WTC11 (cell line): ENCODE results near the gene ZNF107. TPM values are rescaled to one million over a fixed set of nuclear protein-coding genes. Genes with fewer than 3 reads are reported as not detected.
"Not testable (repeated sequence)": the region's sequence is repeated elsewhere in the genome, so short reads cannot be mapped to it uniquely, and the experiment has no call there.

Experiments
- ATAC-seq: fragments of 200-7000 bp; cut with Tn5 transposase; 2 replicates; pipeline ENCODE4 v1.10.0; 2021; ENCODE audit warnings: mild to moderate bottlenecking, moderate library complexity
- CTCF ChIA-PET: fragments of 300-600 bp; sonication (Branson Sonifier 250); formaldehyde crosslinking; loops from one replicate; lab custom pipeline; 2021; ENCODE audit warnings: antibody characterized with exemption; lab: Charles Lee
- POLR2A ChIA-PET: fragments of 350-600 bp; sonication (Branson Sonifier 250); formaldehyde crosslinking; loops from one replicate; lab custom pipeline; 2021; ENCODE audit warnings: antibody characterized with exemption; lab: Charles Lee
- DNase-seq: peaks from one replicate; pipeline ENCODE4 v3.0.0; 2021; ENCODE audit warnings: low spot score
- H3K27ac Mint-ChIP-seq: 2 replicates; pipeline ENCODE4 v1.8.0; 2021; ENCODE audit warnings: mixed read lengths
- H3K27me3 Mint-ChIP-seq: 2 replicates; pipeline ENCODE4 v1.8.0; 2021; ENCODE audit warnings: low read depth, mild to moderate bottlenecking, moderate library complexity, mixed read lengths
- H3K36me3 Mint-ChIP-seq: 2 replicates; pipeline ENCODE4 v1.8.0; 2021; ENCODE audit warnings: mixed read lengths
- H3K4me1 Mint-ChIP-seq: 2 replicates; pipeline ENCODE4 v1.8.0; 2022; ENCODE audit warnings: mixed read lengths
- H3K4me3 Mint-ChIP-seq: 2 replicates; pipeline ENCODE4 v1.8.0; 2021; ENCODE audit warnings: mild to moderate bottlenecking, moderate library complexity, mixed read lengths
- H3K9me3 Mint-ChIP-seq: 2 replicates; pipeline ENCODE4 v1.8.0; 2021; ENCODE audit warnings: mixed read lengths
- ATF1 ChIP-seq: sonication (generic); formaldehyde crosslinking; IDR thresholded peaks from 2 replicates; pipeline ENCODE4 v1.8.1; 2023; ENCODE audit warnings: mild to moderate bottlenecking, moderate library complexity, missing genetic modification reagents
- ELF4 ChIP-seq: sonication (generic); formaldehyde crosslinking; IDR thresholded peaks from 2 replicates; pipeline ENCODE4 v1.8.1; 2022; ENCODE audit warnings: low read depth, mild to moderate bottlenecking, moderate library complexity, missing genetic modification reagents
- ESRRA ChIP-seq: sonication (generic); formaldehyde crosslinking; IDR thresholded peaks from 2 replicates; pipeline ENCODE4 v1.8.1; 2022; ENCODE audit warnings: mild to moderate bottlenecking, missing genetic modification reagents, borderline replicate concordance
- MXD4 ChIP-seq: fragments of 250-450 bp; sonication (Bioruptor Pico); IDR thresholded peaks from 2 replicates; pipeline ENCODE4 v1.8.0; 2021; ENCODE audit warnings: mild to moderate bottlenecking, moderate library complexity, borderline replicate concordance
- NR2C2 ChIP-seq: sonication (generic); formaldehyde crosslinking; IDR thresholded peaks from 2 replicates; pipeline ENCODE4 v1.8.0; 2022; ENCODE audit warnings: mild to moderate bottlenecking, missing genetic modification reagents
- OVOL2 ChIP-seq: fragments of 250-450 bp; sonication (Bioruptor Pico); IDR thresholded peaks from 2 replicates; pipeline ENCODE4 v1.9.0; 2021; ENCODE audit warnings: mild to moderate bottlenecking, borderline replicate concordance
- PRDM15 ChIP-seq: sonication (generic); formaldehyde crosslinking; IDR thresholded peaks from 2 replicates; pipeline ENCODE4 v1.8.0; 2022; ENCODE audit warnings: missing genetic modification reagents
- SMAD3 ChIP-seq: sonication (generic); formaldehyde crosslinking; IDR thresholded peaks from 2 replicates; pipeline ENCODE4 v1.8.0; 2022; ENCODE audit warnings: missing genetic modification reagents, mild to moderate bottlenecking, borderline replicate concordance
- SMAD4 ChIP-seq: sonication (generic); formaldehyde crosslinking; IDR thresholded peaks from 2 replicates; pipeline ENCODE4 v1.8.0; 2022; ENCODE audit warnings: mild to moderate bottlenecking, missing genetic modification reagents
- SP1 ChIP-seq: sonication (generic); formaldehyde crosslinking; conservative IDR thresholded peaks from 2 replicates; pipeline ENCODE4 v1.8.1; 2022; ENCODE audit warnings: missing genetic modification reagents
- TEAD4 ChIP-seq: sonication (generic); formaldehyde crosslinking; IDR thresholded peaks from 2 replicates; pipeline ENCODE4 v1.8.0; 2022; ENCODE audit warnings: mild to moderate bottlenecking, missing genetic modification reagents
- USF2 ChIP-seq: sonication (generic); formaldehyde crosslinking; IDR thresholded peaks from 2 replicates; pipeline ENCODE4 v1.8.1; 2023; ENCODE audit warnings: mild to moderate bottlenecking, missing genetic modification reagents, moderate library complexity
- ZNF671 ChIP-seq: fragments of 250-450 bp; sonication (Bioruptor Pico); IDR thresholded peaks from 2 replicates; pipeline ENCODE4 v1.8.0; 2021; ENCODE audit warnings: mild to moderate bottlenecking
- total RNA-seq: library from RNA; stranded (reverse); gene quantifications from 3 replicates; pipeline ENCODE4 v1.2.3, GENCODE V29; 2021
- TF ChIP-seq, protein P1 (sequence below): sonication (generic); formaldehyde crosslinking; conservative IDR thresholded peaks from 2 replicates; pipeline ENCODE4 v1.8.1; 2022; ENCODE audit warnings: mild to moderate bottlenecking, missing genetic modification reagents
- TF ChIP-seq, protein P2 (sequence below): sonication (generic); formaldehyde crosslinking; IDR thresholded peaks from 2 replicates; pipeline ENCODE4 v1.8.1; 2023; ENCODE audit warnings: mild to moderate bottlenecking, missing genetic modification reagents

The ZNF107 gene
- total RNA-seq, 1 experiment from 2014 or later = 14.7 TPM

DNA sequence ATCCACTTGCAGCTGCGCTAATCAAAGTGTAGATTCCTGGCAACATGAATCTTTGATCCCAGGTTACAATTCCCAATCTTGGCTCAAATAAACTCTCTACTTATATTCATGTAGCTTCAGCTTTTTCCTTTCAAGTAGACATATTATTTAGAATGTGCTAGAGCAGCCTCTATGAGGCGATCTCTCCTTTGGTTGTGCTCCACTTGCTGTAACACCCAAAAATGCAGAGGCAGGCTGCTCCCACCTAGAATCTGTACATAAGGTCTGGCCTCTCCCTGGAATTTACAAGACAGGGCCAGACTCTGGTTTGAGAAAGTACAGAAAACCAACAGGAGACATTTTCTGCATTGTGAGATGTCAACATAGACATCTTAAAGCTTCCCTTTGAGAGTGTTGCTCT, 23.1 kb downstream of the ZNF107 start (continued):
- no peak for TF ChIP-seq OVOL2 (CRISPR knock-in tag)
- TF ChIP-seq, protein P1, sequence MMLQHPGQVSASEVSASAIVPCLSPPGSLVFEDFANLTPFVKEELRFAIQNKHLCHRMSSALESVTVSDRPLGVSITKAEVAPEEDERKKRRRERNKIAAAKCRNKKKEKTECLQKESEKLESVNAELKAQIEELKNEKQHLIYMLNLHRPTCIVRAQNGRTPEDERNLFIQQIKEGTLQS (CRISPR knock-in tag) = no peak
- no peak for TF ChIP-seq SMAD3 (CRISPR knock-in tag)
- TF ChIP-seq, protein P2, sequence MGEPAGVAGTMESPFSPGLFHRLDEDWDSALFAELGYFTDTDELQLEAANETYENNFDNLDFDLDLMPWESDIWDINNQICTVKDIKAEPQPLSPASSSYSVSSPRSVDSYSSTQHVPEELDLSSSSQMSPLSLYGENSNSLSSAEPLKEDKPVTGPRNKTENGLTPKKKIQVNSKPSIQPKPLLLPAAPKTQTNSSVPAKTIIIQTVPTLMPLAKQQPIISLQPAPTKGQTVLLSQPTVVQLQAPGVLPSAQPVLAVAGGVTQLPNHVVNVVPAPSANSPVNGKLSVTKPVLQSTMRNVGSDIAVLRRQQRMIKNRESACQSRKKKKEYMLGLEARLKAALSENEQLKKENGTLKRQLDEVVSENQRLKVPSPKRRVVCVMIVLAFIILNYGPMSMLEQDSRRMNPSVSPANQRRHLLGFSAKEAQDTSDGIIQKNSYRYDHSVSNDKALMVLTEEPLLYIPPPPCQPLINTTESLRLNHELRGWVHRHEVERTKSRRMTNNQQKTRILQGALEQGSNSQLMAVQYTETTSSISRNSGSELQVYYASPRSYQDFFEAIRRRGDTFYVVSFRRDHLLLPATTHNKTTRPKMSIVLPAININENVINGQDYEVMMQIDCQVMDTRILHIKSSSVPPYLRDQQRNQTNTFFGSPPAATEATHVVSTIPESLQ (CRISPR knock-in tag) = no peak

DNA sequence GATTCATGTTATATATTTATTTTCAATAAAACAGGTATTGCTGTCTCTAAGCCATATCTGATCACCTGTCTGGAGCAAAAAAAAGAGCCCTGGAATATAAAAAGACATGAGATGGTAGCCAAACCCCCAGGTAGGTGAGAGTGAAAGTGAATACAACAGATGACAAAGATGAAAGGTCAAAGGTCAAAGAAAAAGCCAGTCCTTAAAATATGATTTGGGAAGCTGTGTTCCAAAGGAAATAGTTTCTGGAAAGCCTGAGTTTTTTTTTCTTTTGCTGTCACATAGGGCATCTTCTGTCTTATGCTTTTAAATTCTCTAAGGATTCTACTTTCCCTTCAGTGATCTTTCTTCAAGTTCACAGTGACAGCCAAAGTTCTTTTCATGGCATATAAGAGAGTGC, 25.9 kb downstream of the ZNF107 start:
- no peak for ATAC-seq
- H3K4me3 Mint-ChIP-seq = no peak overlapping the region
- peaks cover 54% of the 10 kb centered on the region for H3K36me3 Mint-ChIP-seq
- DNase-seq = no peak
- H3K9me3 Mint-ChIP-seq = peaks cover 22% of the 10 kb centered on the region
- H3K4me1 Mint-ChIP-seq = no peaks in the 10 kb centered on the region
- ChIA-PET POLR2A (no interaction called here), CTCF (no interaction called here)
- H3K27me3 Mint-ChIP-seq = no peaks in the 10 kb centered on the region
- no peak for TF ChIP-seq SP1 (CRISPR knock-in tag)
- no peak for TF ChIP-seq MXD4
- no peak for TF ChIP-seq ZNF671 (CRISPR knock-in tag)
- no peak overlapping the region for H3K27ac Mint-ChIP-seq

DNA sequence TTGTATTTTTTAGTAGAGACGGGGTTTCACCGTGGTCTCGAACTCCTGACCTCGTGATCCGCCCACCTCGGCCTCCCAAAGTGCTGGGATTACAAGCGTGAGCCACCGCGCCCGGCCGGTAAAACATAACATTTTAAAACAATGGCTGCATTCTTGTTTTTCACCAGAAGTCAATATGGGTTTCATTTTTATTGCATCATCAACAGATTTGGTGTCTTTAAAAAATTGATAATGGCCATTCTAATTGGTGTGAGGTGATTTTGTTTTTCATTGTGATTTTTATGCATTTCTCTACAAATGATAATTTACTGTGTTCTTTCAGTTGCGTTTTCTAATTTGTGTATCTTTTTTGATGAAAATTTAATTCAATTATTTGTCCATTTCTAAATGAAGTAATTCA, 31.9 kb downstream of the ZNF107 start:
- POLR2A ChIA-PET, H3K27me3 Mint-ChIP-seq, H3K4me1 Mint-ChIP-seq, CTCF ChIA-PET, ATAC-seq, H3K4me3 Mint-ChIP-seq, DNase-seq, H3K27ac Mint-ChIP-seq: not testable (repeated sequence)
- Mint-ChIP-seq H3K36me3 (peaks cover 57% of the 10 kb centered on the region), H3K9me3 (peaks cover 31% of the 10 kb centered on the region)

GRCh38 chr7:64706625-64707292, 40.8 kb downstream of the ZNF107 start:
- no peak overlapping the region for H3K4me3 Mint-ChIP-seq
- TF ChIP-seq ESRRA (CRISPR knock-in tag) (no peak), ELF4 (no peak), TEAD4 (CRISPR knock-in tag) (no peak), USF2 (CRISPR knock-in tag) (no peak), SMAD4 (CRISPR knock-in tag) (no peak), NR2C2 (CRISPR knock-in tag) (no peak), ATF1 (CRISPR knock-in tag) (no peak), PRDM15 (CRISPR knock-in tag) (no peak)
- TF ChIP-seq, all 79 proteins: peak for 0

GRCh38 chr7:64717896-64718295, 52.0 kb downstream of the ZNF107 start:
- POLR2A ChIA-PET, CTCF ChIA-PET, DNase-seq, H3K4me1 Mint-ChIP-seq, H3K27me3 Mint-ChIP-seq, H3K4me3 Mint-ChIP-seq, H3K27ac Mint-ChIP-seq, ATAC-seq: not testable (repeated sequence)
- peaks cover 27% of the 10 kb centered on the region for H3K9me3 Mint-ChIP-seq
- peaks cover 21% of the 10 kb centered on the region for H3K36me3 Mint-ChIP-seq

More at GRCh38 chr7:64706625-64707292, 40.8 kb downstream of the ZNF107 start:
- H3K36me3 Mint-ChIP-seq = peaks cover 62% of the 10 kb centered on the region
- DNase-seq (no peak), ATAC-seq (no peak)
- no peaks in the 10 kb centered on the region for H3K4me1 Mint-ChIP-seq
- H3K27ac Mint-ChIP-seq = no peak overlapping the region
- H3K27me3 Mint-ChIP-seq = peaks cover 32% of the 10 kb centered on the region
- H3K9me3 Mint-ChIP-seq = peaks cover 52% of the 10 kb centered on the region
- ChIA-PET CTCF (no interaction called here), POLR2A (no interaction called here)
